SK-N-SH treated with all-trans-retinoic acid at 6 μM for 48 hours (cell line): Measurements from ENCODE around the gene WHRN.

Source experiments
- ATAC-seq: fragments of 200-7000 bp; cut with Tn5 transposase; 3 replicates; pipeline ENCODE4 v1.9.1; 2020; ENCODE audit warnings: mild to moderate bottlenecking, moderate library complexity
- BACH2 ChIP-seq: fragments of 250-450 bp; sonication (Bioruptor Pico); IDR thresholded peaks from 2 replicates; pipeline ENCODE4 v1.9.0; 2021; ENCODE audit warnings: mild to moderate bottlenecking, borderline replicate concordance
- CREB5 ChIP-seq: fragments of 250-450 bp; sonication (Bioruptor Pico); IDR thresholded peaks from 2 replicates; pipeline ENCODE4 v1.5.1; 2020; ENCODE audit warnings: low read depth, mild to moderate bottlenecking, moderate library complexity
- CSDC2 ChIP-seq: fragments of 250-450 bp; sonication (Bioruptor Pico); IDR thresholded peaks from 2 replicates; pipeline ENCODE4 v1.5.0; 2020; ENCODE audit warnings: mild to moderate bottlenecking, moderate library complexity
- CSRNP3 ChIP-seq: fragments of 250-450 bp; sonication (Bioruptor Pico); IDR thresholded peaks from 2 replicates; pipeline ENCODE4 v1.5.1; 2021; ENCODE audit warnings: mild to moderate bottlenecking, moderate library complexity
- ISL1 ChIP-seq: fragments of 250-450 bp; sonication (Bioruptor Pico); IDR thresholded peaks from 2 replicates; pipeline ENCODE4 v2.1.2; 2022; ENCODE audit warnings: mild to moderate bottlenecking, moderate library complexity
- POU6F1 ChIP-seq: fragments of 250-450 bp; sonication (Bioruptor Pico); IDR thresholded peaks from 2 replicates; pipeline ENCODE4 v1.8.0; 2021; ENCODE audit warnings: low read depth, mild to moderate bottlenecking, moderate library complexity, borderline replicate concordance
- PPARA ChIP-seq: fragments of 250-450 bp; sonication (Bioruptor Pico); IDR thresholded peaks from 2 replicates; pipeline ENCODE4 v1.5.0; 2020; ENCODE audit warnings: mild to moderate bottlenecking, borderline replicate concordance
- RARB ChIP-seq: fragments of 250-450 bp; sonication (Bioruptor Pico); IDR thresholded peaks from 2 replicates; pipeline ENCODE4 v1.8.0; 2021; ENCODE audit warnings: mild to moderate bottlenecking, moderate library complexity
- SNAI2 ChIP-seq: fragments of 250-450 bp; sonication (Bioruptor Pico); IDR thresholded peaks from 2 replicates; pipeline ENCODE4 v1.5.0; 2020; ENCODE audit warnings: mild to moderate bottlenecking, moderate library complexity
- TOX ChIP-seq: fragments of 250-450 bp; sonication (Bioruptor Pico); IDR thresholded peaks from 2 replicates; pipeline ENCODE4 v1.8.0; 2021; ENCODE audit warnings: mild to moderate bottlenecking, moderate library complexity, borderline replicate concordance
- TSHZ2 ChIP-seq: fragments of 250-450 bp; sonication (Bioruptor Pico); IDR thresholded peaks from 2 replicates; pipeline ENCODE4 v1.5.0; 2020; ENCODE audit warnings: mild to moderate bottlenecking, moderate library complexity
- ZC3H10 ChIP-seq: fragments of 250-450 bp; sonication (Bioruptor Pico); IDR thresholded peaks from 2 replicates; pipeline ENCODE4 v1.5.1; 2021; ENCODE audit warnings: mild to moderate bottlenecking, moderate library complexity
- ZFP3 ChIP-seq: fragments of 250-450 bp; sonication (Bioruptor Pico); IDR thresholded peaks from 2 replicates; pipeline ENCODE4 v1.5.0; 2020; ENCODE audit warnings: mild to moderate bottlenecking, moderate library complexity
- ZFP30 ChIP-seq: fragments of 450-650 bp; formaldehyde crosslinking; IDR thresholded peaks from 2 replicates; pipeline ENCODE4 v1.5.0; 2022; ENCODE audit warnings: mild to moderate bottlenecking, moderate library complexity
- ZNF565 ChIP-seq: fragments of 450-650 bp; formaldehyde crosslinking; conservative IDR thresholded peaks from 2 replicates; pipeline ENCODE4 v1.5.0; 2020; ENCODE audit warnings: low read depth, mild to moderate bottlenecking, moderate library complexity
- ZNF70 ChIP-seq: fragments of 450-650 bp; formaldehyde crosslinking; IDR thresholded peaks from 2 replicates; pipeline ENCODE4 v1.5.0; 2020; ENCODE audit warnings: mild to moderate bottlenecking, moderate library complexity
- ZNF8 ChIP-seq: fragments of 450-650 bp; formaldehyde crosslinking; IDR thresholded peaks from 2 replicates; pipeline ENCODE4 v1.5.0; 2020; ENCODE audit warnings: mild to moderate bottlenecking, moderate library complexity

Gene WHRN

DNA sequence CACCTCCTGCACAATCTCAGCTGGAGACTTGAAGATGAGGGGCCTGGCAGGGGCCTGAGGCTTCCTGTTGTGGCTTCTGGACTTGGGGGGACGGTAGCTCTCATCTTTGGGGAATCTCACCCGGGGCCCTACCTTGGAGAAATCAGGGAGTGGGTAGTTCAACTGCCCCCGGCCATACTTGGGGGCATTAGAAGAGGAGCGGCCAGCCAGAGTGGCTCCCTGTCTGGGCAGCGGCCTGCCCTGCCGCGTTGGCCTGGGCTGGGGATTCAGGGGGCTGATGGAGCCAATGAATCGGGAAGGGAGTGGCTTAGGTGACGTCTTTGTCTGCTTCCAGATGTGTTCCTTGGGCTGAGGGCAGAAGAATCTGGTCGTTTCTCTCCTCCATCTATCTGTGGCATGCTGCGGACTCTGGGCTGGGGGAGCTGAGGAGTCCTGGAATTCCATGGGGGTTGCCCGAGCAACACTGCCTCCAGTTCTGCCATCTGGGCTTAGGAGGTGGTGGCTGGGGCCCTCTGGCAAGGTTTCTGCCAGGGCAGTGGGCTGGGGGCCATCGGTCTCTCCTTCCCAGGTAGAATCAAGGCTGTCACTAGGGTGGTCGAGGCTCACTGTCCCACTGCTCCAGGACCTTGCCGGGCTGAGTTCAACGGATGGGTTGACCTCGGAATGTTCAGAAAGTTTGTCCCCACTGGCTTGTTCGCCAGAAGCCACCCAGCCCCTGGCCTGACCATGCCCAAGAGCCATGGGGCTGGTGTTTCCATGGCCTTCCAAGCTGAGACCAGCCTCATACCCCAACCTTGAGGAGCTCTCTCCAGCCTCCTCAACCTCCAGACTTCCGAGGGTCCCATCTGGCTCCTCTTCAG lies 128.5 kb downstream of the WHRN start:
- ATAC-seq: no peak
- TF ChIP-seq ZC3H10 (CRISPR knock-in tag) (no peak), POU6F1 (CRISPR knock-in tag) (no peak), ZNF8 (no peak), ZNF70 (CRISPR knock-in tag) (no peak), BACH2 (CRISPR knock-in tag) (no peak), TOX (no peak), CREB5 (no peak), ZFP3 (CRISPR knock-in tag) (no peak), ISL1 (no peak), CSRNP3 (CRISPR knock-in tag) (no peak), TSHZ2 (CRISPR knock-in tag) (no peak), SNAI2 (CRISPR knock-in tag) (no peak), ZFP30 (CRISPR knock-in tag) (no peak), PPARA (CRISPR knock-in tag) (no peak), RARB (no peak)

DNA sequence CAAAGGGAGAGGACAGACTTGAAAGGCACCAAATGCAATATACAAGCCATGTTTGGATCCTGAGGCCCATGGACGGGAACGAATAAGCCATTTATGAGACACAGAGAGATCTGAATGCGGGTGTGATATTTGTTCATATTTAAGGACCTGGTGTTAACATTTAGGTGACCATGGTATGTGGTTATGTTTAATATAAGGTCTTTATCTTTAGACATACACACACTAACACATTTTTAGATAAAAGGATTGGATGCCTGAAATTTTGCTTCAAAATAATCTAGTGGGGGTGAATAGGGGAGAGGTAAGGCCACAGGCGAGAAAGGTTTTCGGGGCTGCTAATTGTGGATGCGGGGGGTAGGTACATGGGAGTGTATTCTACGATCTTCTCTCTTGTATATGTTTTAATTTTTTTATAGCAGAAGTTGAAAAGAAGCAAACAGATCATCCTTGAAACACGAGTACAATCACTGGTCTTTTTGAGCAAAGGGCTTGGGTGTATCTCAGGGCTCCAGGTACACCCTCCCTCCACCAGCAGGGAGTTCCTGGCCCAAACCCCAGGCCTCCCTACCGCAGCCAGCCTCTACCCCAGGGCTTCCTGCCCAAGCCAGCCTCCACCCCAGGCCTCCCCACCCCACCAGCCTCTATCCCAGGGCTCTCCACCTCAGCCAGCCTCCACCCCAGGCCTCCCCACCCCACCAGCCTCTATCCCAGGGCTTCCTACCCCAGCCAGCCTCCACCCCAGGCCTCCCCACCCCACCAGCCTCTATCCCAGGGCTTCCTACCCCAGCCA lies 129.7 kb downstream of the WHRN start:
- no peak for ATAC-seq
- TF ChIP-seq BACH2 (CRISPR knock-in tag) (no peak), ZC3H10 (CRISPR knock-in tag) (no peak), ZNF8 (no peak), TSHZ2 (CRISPR knock-in tag) (no peak), CSDC2 (CRISPR knock-in tag) (no peak)

GRCh38 chr9:114374936-114375335 lies 130.3 kb downstream of the WHRN start:
- TF ChIP-seq CSRNP3 (CRISPR knock-in tag) (no peak), RARB (no peak), SNAI2 (CRISPR knock-in tag) (no peak), ZNF565 (CRISPR knock-in tag) (no peak), ISL1 (no peak), ZNF70 (CRISPR knock-in tag) (no peak)
- no peak for ATAC-seq
